Measurements from ENCODE around the gene FPGS. TPM values are rescaled to one million over a fixed set of nuclear protein-coding genes. Genes with fewer than 3 reads are reported as not detected.

Gene FPGS
- total RNA-seq, 1 experiment from 2014 or later, result 70.6 TPM

DNA sequence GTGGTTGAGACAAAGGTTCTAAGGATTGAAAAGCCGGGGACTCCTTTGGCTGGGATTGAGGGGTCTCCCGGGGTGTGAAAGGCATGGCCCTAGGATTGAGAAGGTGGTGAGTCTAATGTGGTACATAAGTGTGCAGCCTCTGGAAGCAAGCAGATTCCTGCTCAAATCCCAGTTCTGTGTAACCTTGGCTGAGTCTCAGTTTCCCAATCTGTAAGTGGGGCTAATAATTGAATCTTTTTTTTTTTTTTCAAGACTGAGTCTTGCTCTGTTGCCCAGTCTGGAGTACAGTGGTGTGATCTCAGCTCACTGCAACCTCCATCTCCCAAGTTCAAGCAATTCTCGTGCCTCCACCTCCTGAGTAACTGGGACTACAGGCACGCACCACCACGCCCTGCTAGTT, 30.1 kb upstream of the FPGS start:
- Histone ChIP-seq H4K20me1 (ENCODE audit: insufficient read depth) (no peaks in the 10 kb centered on the region), H3K79me2 (ENCODE audit: insufficient read depth, low read length) (no peaks in the 10 kb centered on the region), H3K4me2 (ENCODE audit: low read length) (no peak overlapping the region), H2AFZ (ENCODE audit: low read depth, low read length, poor library complexity, severe bottlenecking) (no peak overlapping the region), H3K36me3 (ENCODE audit: control insufficient read depth in 1 of 2, insufficient read depth in 2 of 2, low read length in 2 of 2) (no peaks in the 10 kb centered on the region), H3K9me2 (ENCODE audit: insufficient read depth) (no peaks in the 10 kb centered on the region), H3K9ac (ENCODE audit: low read length) (no peak overlapping the region), H3K27ac (ENCODE audit: low read depth, low read length) (no peak overlapping the region), H3K27me3 (ENCODE audit: insufficient read depth, low read length) (no peaks in the 10 kb centered on the region), H3K9me3 (ENCODE audit: control insufficient read depth in 1 of 2, insufficient read depth in 1 of 2, low read depth in 1 of 2, low read length in 2 of 2) (no peaks in the 10 kb centered on the region), H3K4me1 (ENCODE audit: control insufficient read depth in 1 of 2, insufficient read depth in 2 of 2, low read length in 2 of 2) (peaks cover 13 to 21% of the 10 kb centered on the region in 2 experiments), H3K4me3 (replicated peaks in 1 of 2; ENCODE audit: low read depth in 1 of 2, low read length in 2 of 2) (no peak overlapping the region)
- no peak for TF ChIP-seq SP1 (IDR thresholded peaks at IDR 0.05; ENCODE audit: low read depth)
- TF ChIP-seq CTCF (IDR thresholded peaks at IDR 0.05 in 2 of 3, conservative IDR thresholded peaks at IDR 0.05 in 1 of 3; ENCODE audit: borderline replicate concordance in 1 of 3, insufficient read depth in 1 of 3, low read depth in 2 of 3, low read length in 2 of 3), result no peak
- TF ChIP-seq ZNF274 (IDR thresholded peaks at IDR 0.05; ENCODE audit: low read depth, low read length), result no peak
- TF ChIP-seq EGR1 (IDR thresholded peaks at IDR 0.05; ENCODE audit: low read depth), result no peak
- TF ChIP-seq ZFX (IDR thresholded peaks at IDR 0.05), result no peak
- TF ChIP-seq MAX (IDR thresholded peaks at IDR 0.05), result no peak
- no peak for TF ChIP-seq YY1 (IDR thresholded peaks at IDR 0.05; ENCODE audit: extremely low read depth, insufficient replicate concordance, low read depth, low read length)
- TF ChIP-seq JUND (IDR thresholded peaks at IDR 0.05), result no peak
- POLR2A ChIA-PET, result no interaction called here
- ATAC-seq (no peak), DNase-seq (ENCODE audit: low read depth, low spot score) (no peak)
- BruUV-seq (replicated peaks), result no TSS peak
- RAD21 ChIA-PET (ENCODE audit: low non-redundant PET in 1 of 2, low total read pairs in 2 of 2, uncharacterized antibody in 2 of 2, unreplicated experiment in 2 of 2), result no interaction called here
- intact Hi-C loops (cut with micrococcal nuclease), result no loop called here
- CTCF ChIA-PET, result no interaction called here

DNA sequence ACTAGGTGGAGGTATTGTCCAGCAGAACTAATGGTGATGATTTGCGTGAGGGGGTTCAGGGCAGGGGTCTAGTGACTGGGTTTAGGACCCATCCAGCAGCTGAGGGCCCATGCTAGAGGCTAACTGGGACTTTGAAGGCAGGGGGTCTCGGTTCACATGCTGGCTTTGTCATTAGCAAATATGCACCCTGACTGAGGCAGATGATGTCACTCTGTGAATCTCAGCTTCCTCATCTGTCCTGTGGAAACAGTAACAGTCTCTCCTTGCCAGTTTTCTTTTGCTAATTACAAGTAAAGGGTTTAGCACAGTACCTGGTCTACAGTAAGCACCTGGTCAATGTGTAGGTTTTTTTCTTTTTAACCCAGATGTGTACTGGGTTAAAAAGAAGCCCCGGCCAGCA, 29.4 kb upstream of the FPGS start:
- Histone ChIP-seq H3K27me3 (ENCODE audit: insufficient read depth, low read length) (no peaks in the 10 kb centered on the region), H3K9me3 (ENCODE audit: control insufficient read depth in 1 of 2, insufficient read depth in 1 of 2, low read depth in 1 of 2, low read length in 2 of 2) (no peaks in the 10 kb centered on the region), H3K9me2 (ENCODE audit: insufficient read depth) (no peaks in the 10 kb centered on the region), H3K9ac (ENCODE audit: low read length) (no peak overlapping the region), H2AFZ (ENCODE audit: low read depth, low read length, poor library complexity, severe bottlenecking) (no peak overlapping the region), H3K27ac (ENCODE audit: low read depth, low read length) (no peak overlapping the region), H3K79me2 (ENCODE audit: insufficient read depth, low read length) (no peaks in the 10 kb centered on the region), H3K36me3 (ENCODE audit: control insufficient read depth in 1 of 2, insufficient read depth in 2 of 2, low read length in 2 of 2) (no peaks in the 10 kb centered on the region), H3K4me1 (ENCODE audit: control insufficient read depth in 1 of 2, insufficient read depth in 2 of 2, low read length in 2 of 2) (peaks cover 13 to 21% of the 10 kb centered on the region in 2 experiments), H3K4me2 (ENCODE audit: low read length) (no peak overlapping the region), H4K20me1 (ENCODE audit: insufficient read depth) (no peaks in the 10 kb centered on the region), H3K4me3 (replicated peaks in 1 of 2; ENCODE audit: low read depth in 1 of 2, low read length in 2 of 2) (no peak overlapping the region)
- RAD21 ChIA-PET (ENCODE audit: low non-redundant PET in 1 of 2, low total read pairs in 2 of 2, uncharacterized antibody in 2 of 2, unreplicated experiment in 2 of 2), result no interaction called here
- ATAC-seq (no peak), DNase-seq (ENCODE audit: low read depth, low spot score) (no peak)
- BruUV-seq (replicated peaks), result no TSS peak
- intact Hi-C loops (cut with micrococcal nuclease), result no loop called here
- POLR2A ChIA-PET, result no interaction called here
- CTCF ChIA-PET, result no interaction called here
- TF ChIP-seq MAX (IDR thresholded peaks at IDR 0.05) (no peak), ZBTB33 (IDR thresholded peaks at IDR 0.05; ENCODE audit: extremely low read depth, insufficient replicate concordance, low read length) (no peak), POLR2A (IDR thresholded peaks at IDR 0.05; ENCODE audit: borderline replicate concordance, extremely low read depth, insufficient read depth, insufficient read length) (no peak), CBX3 (IDR thresholded peaks at IDR 0.05; ENCODE audit: low read depth) (no peak), EZH2 (IDR thresholded peaks at IDR 0.05) (no peak), RAD21 (IDR thresholded peaks at IDR 0.05; ENCODE audit: low read depth) (no peak), ATF3 (IDR thresholded peaks at IDR 0.05) (no peak), EGR1 (IDR thresholded peaks at IDR 0.05; ENCODE audit: low read depth) (no peak), EZH2phosphoT487 (IDR thresholded peaks at IDR 0.05; ENCODE audit: borderline replicate concordance) (no peak), YY1 (IDR thresholded peaks at IDR 0.05; ENCODE audit: extremely low read depth, insufficient replicate concordance, low read depth, low read length) (no peak), SP1 (IDR thresholded peaks at IDR 0.05; ENCODE audit: low read depth) (no peak)
